ENCODE results near the gene SLC26A1.

Gene SLC26A1

GRCh38 chr4:1023895-1024740 is 30.9 kb upstream of the SLC26A1 start:
- Histone ChIP-seq H2BK12ac (ENCODE audit: low read length) (no peak overlapping the region), H2BK5ac (ENCODE audit: low read length) (no peak overlapping the region), H3K27me3 (ENCODE audit: control insufficient read depth in 3 of 3, insufficient read depth in 3 of 3, low read depth in 1 of 3, low read length in 3 of 3) (no peaks in the 10 kb centered on the region), H3K79me1 (ENCODE audit: low read depth, low read length) (peaks cover 19% of the 10 kb centered on the region), H3K9me3 (replicated peaks in 1 of 2; ENCODE audit: control insufficient read depth in 2 of 2, insufficient read depth in 1 of 2, low read depth in 1 of 2, low read length in 2 of 2) (peaks cover 0 to 11% of the 10 kb centered on the region in 2 donors), H3K4me2 (ENCODE audit: insufficient read depth, low read length, poor library complexity, severe bottlenecking) (no peak overlapping the region), H3K23ac (ENCODE audit: low read depth, low read length, poor library complexity) (peak overlapping the region; percentile 91), H3K36me3 (replicated peaks in 1 of 2; ENCODE audit: control insufficient read depth in 2 of 2, insufficient read depth in 2 of 2, low read length in 2 of 2) (peaks cover 23 to 33% of the 10 kb centered on the region in 2 donors), H3K18ac (ENCODE audit: low read length) (no peak overlapping the region), H3K14ac (ENCODE audit: low read length) (no peak overlapping the region), H4K91ac (ENCODE audit: low read depth, low read length, poor library complexity) (no peak overlapping the region), H2AFZ (ENCODE audit: low read length) (no peak overlapping the region), H4K8ac (ENCODE audit: low read depth, low read length) (no peak overlapping the region), H3K4me1 (ENCODE audit: control insufficient read depth in 2 of 2, insufficient read depth in 1 of 2, low read depth in 1 of 2, low read length in 2 of 2) (peaks cover 12 to 39% of the 10 kb centered on the region in 2 donors), H2BK120ac (ENCODE audit: low read depth, low read length) (no peak overlapping the region), H2AK5ac (ENCODE audit: low read depth, low read length) (no peak overlapping the region), H3K9ac (ENCODE audit: low read depth, low read length, poor library complexity) (no peak overlapping the region), H2BK15ac (ENCODE audit: low read length) (no peak overlapping the region), H3K4me3 (ENCODE audit: low read length in 2 of 2) (no peak overlapping the region), H3K4ac (ENCODE audit: low read length) (no peak overlapping the region), H3K27ac (replicated peaks; ENCODE audit: low read length) (no peak overlapping the region)
- WGBS, 2 donors (ENCODE audit: extremely low coverage in 2 of 2, insufficient read length in 2 of 2, insufficient replicate concordance in 1 of 2): no CpG with 5 or more reads among the region's 83 CpGs
- no peak for DNase-seq (ENCODE audit: low spot score)

- H3K4ac ChIP-seq (ENCODE audit: low read length): no peak overlapping the region
- no peak overlapping the region for H2AK5ac ChIP-seq (ENCODE audit: low read depth, low read length)
- H3K79me1 ChIP-seq (ENCODE audit: low read depth, low read length): peaks cover 27% of the 10 kb centered on the region
- no peak overlapping the region for H3K23ac ChIP-seq (ENCODE audit: low read depth, low read length, poor library complexity)
- H3K4me3 ChIP-seq (ENCODE audit: low read length in 2 of 2): no peak overlapping the region
- no peak overlapping the region for H3K9ac ChIP-seq (ENCODE audit: low read depth, low read length, poor library complexity)
- no peak overlapping the region for H4K8ac ChIP-seq (ENCODE audit: low read depth, low read length)
- H3K4me1 ChIP-seq (ENCODE audit: control insufficient read depth in 2 of 2, insufficient read depth in 1 of 2, low read depth in 1 of 2, low read length in 2 of 2): peaks cover 16 to 42% of the 10 kb centered on the region in 2 donors
- no peak overlapping the region for H2BK15ac ChIP-seq (ENCODE audit: low read length)
- H4K91ac ChIP-seq (ENCODE audit: low read depth, low read length, poor library complexity): no peak overlapping the region
- H3K27me3 ChIP-seq (ENCODE audit: control insufficient read depth in 3 of 3, insufficient read depth in 3 of 3, low read depth in 1 of 3, low read length in 3 of 3): no peaks in the 10 kb centered on the region
- H3K14ac ChIP-seq (ENCODE audit: low read length): no peak overlapping the region
- H2BK12ac ChIP-seq (ENCODE audit: low read length): no peak overlapping the region
- no peak for DNase-seq (ENCODE audit: low spot score)
- H3K27ac ChIP-seq (replicated peaks; ENCODE audit: low read length): no peak overlapping the region
- H2BK120ac ChIP-seq (ENCODE audit: low read depth, low read length): no peak overlapping the region
- H3K4me2 ChIP-seq (ENCODE audit: insufficient read depth, low read length, poor library complexity, severe bottlenecking): no peak overlapping the region
- peaks cover 23 to 33% of the 10 kb centered on the region in 2 donors for H3K36me3 ChIP-seq (replicated peaks in 1 of 2; ENCODE audit: control insufficient read depth in 2 of 2, insufficient read depth in 2 of 2, low read length in 2 of 2)
- no peak overlapping the region for H3K18ac ChIP-seq (ENCODE audit: low read length)
- no peak overlapping the region for H2AFZ ChIP-seq (ENCODE audit: low read length)
- WGBS, 2 donors (ENCODE audit: extremely low coverage in 2 of 2, insufficient read length in 2 of 2, insufficient replicate concordance in 1 of 2): no CpG with 5 or more reads among the region's 20 CpGs
- peaks cover 0 to 11% of the 10 kb centered on the region in 2 donors for H3K9me3 ChIP-seq (replicated peaks in 1 of 2; ENCODE audit: control insufficient read depth in 2 of 2, insufficient read depth in 1 of 2, low read depth in 1 of 2, low read length in 2 of 2)
- H2BK5ac ChIP-seq (ENCODE audit: low read length): no peak overlapping the region
Measured at GRCh38 chr4:1023075-1023640, 30.0 kb upstream of the SLC26A1 start.

GRCh38 chr4:1022739-1023066 is 29.5 kb upstream of the SLC26A1 start:
- no CpG with 5 or more reads among the region's 19 CpGs for WGBS, 2 donors (ENCODE audit: extremely low coverage in 2 of 2, insufficient read length in 2 of 2, insufficient replicate concordance in 1 of 2)
- H3K4ac ChIP-seq (ENCODE audit: low read length): no peak overlapping the region

GRCh38 chr4:1022051-1022738 is 29.0 kb upstream of the SLC26A1 start:
- peak overlapping the region; percentile 61 for H2AK5ac ChIP-seq (ENCODE audit: low read depth, low read length)
- H4K8ac ChIP-seq (ENCODE audit: low read depth, low read length): no peak overlapping the region
- H2BK120ac ChIP-seq (ENCODE audit: low read depth, low read length): no peak overlapping the region
- H3K18ac ChIP-seq (ENCODE audit: low read length): peak overlapping the region; percentile 38
- no peak overlapping the region for H3K4me2 ChIP-seq (ENCODE audit: insufficient read depth, low read length, poor library complexity, severe bottlenecking)
- H2BK5ac ChIP-seq (ENCODE audit: low read length): no peak overlapping the region
- peaks cover 26 to 42% of the 10 kb centered on the region in 2 donors for H3K4me1 ChIP-seq (ENCODE audit: control insufficient read depth in 2 of 2, insufficient read depth in 1 of 2, low read depth in 1 of 2, low read length in 2 of 2)
- H4K91ac ChIP-seq (ENCODE audit: low read depth, low read length, poor library complexity): no peak overlapping the region
- H3K4ac ChIP-seq (ENCODE audit: low read length): no peak overlapping the region
- H3K36me3 ChIP-seq (replicated peaks in 1 of 2; ENCODE audit: control insufficient read depth in 2 of 2, insufficient read depth in 2 of 2, low read length in 2 of 2): peaks cover 23 to 33% of the 10 kb centered on the region in 2 donors
- WGBS, 2 donors (ENCODE audit: extremely low coverage in 2 of 2, insufficient read length in 2 of 2, insufficient replicate concordance in 1 of 2): no CpG with 5 or more reads among the region's 46 CpGs
- H3K9ac ChIP-seq (ENCODE audit: low read depth, low read length, poor library complexity): no peak overlapping the region
- peak overlapping the region; percentile 41 for H2BK12ac ChIP-seq (ENCODE audit: low read length)
- H3K27ac ChIP-seq (replicated peaks; ENCODE audit: low read length): no peak overlapping the region
- H2BK15ac ChIP-seq (ENCODE audit: low read length): no peak overlapping the region
- H3K27me3 ChIP-seq (ENCODE audit: control insufficient read depth in 3 of 3, insufficient read depth in 3 of 3, low read depth in 1 of 3, low read length in 3 of 3): no peaks in the 10 kb centered on the region
- no peak overlapping the region for H2AFZ ChIP-seq (ENCODE audit: low read length)
- peaks cover 0 to 11% of the 10 kb centered on the region in 2 donors for H3K9me3 ChIP-seq (replicated peaks in 1 of 2; ENCODE audit: control insufficient read depth in 2 of 2, insufficient read depth in 1 of 2, low read depth in 1 of 2, low read length in 2 of 2)
- no peak for DNase-seq (ENCODE audit: low spot score)
- peaks cover 36% of the 10 kb centered on the region for H3K79me1 ChIP-seq (ENCODE audit: low read depth, low read length)
- H3K4me3 ChIP-seq (ENCODE audit: low read length in 2 of 2): no peak overlapping the region
- no peak overlapping the region for H3K23ac ChIP-seq (ENCODE audit: low read depth, low read length, poor library complexity)
- H3K14ac ChIP-seq (ENCODE audit: low read length): peak overlapping the region; percentile 56

More at GRCh38 chr4:1022739-1023066, 29.5 kb upstream of the SLC26A1 start:
- H3K79me1 ChIP-seq (ENCODE audit: low read depth, low read length): peaks cover 31% of the 10 kb centered on the region
- no peak overlapping the region for H4K8ac ChIP-seq (ENCODE audit: low read depth, low read length)
- no peak overlapping the region for H3K4me3 ChIP-seq (ENCODE audit: low read length in 2 of 2)
- H3K23ac ChIP-seq (ENCODE audit: low read depth, low read length, poor library complexity): no peak overlapping the region
- no peak overlapping the region for H2AFZ ChIP-seq (ENCODE audit: low read length)
- H3K18ac ChIP-seq (ENCODE audit: low read length): no peak overlapping the region
- H3K14ac ChIP-seq (ENCODE audit: low read length): no peak overlapping the region
- H4K91ac ChIP-seq (ENCODE audit: low read depth, low read length, poor library complexity): no peak overlapping the region
- DNase-seq (ENCODE audit: low spot score): no peak
- peaks cover 21 to 42% of the 10 kb centered on the region in 2 donors for H3K4me1 ChIP-seq (ENCODE audit: control insufficient read depth in 2 of 2, insufficient read depth in 1 of 2, low read depth in 1 of 2, low read length in 2 of 2)
- H2BK12ac ChIP-seq (ENCODE audit: low read length): no peak overlapping the region
- H3K9me3 ChIP-seq (replicated peaks in 1 of 2; ENCODE audit: control insufficient read depth in 2 of 2, insufficient read depth in 1 of 2, low read depth in 1 of 2, low read length in 2 of 2): peaks cover 0 to 11% of the 10 kb centered on the region in 2 donors
- H3K9ac ChIP-seq (ENCODE audit: low read depth, low read length, poor library complexity): no peak overlapping the region
- no peak overlapping the region for H3K4me2 ChIP-seq (ENCODE audit: insufficient read depth, low read length, poor library complexity, severe bottlenecking)
- no peak overlapping the region for H2BK120ac ChIP-seq (ENCODE audit: low read depth, low read length)
- no peaks in the 10 kb centered on the region for H3K27me3 ChIP-seq (ENCODE audit: control insufficient read depth in 3 of 3, insufficient read depth in 3 of 3, low read depth in 1 of 3, low read length in 3 of 3)
- H2BK5ac ChIP-seq (ENCODE audit: low read length): no peak overlapping the region
- no peak overlapping the region for H2BK15ac ChIP-seq (ENCODE audit: low read length)
- no peak overlapping the region for H3K27ac ChIP-seq (replicated peaks; ENCODE audit: low read length)
- no peak overlapping the region for H2AK5ac ChIP-seq (ENCODE audit: low read depth, low read length)
- H3K36me3 ChIP-seq (replicated peaks in 1 of 2; ENCODE audit: control insufficient read depth in 2 of 2, insufficient read depth in 2 of 2, low read length in 2 of 2): peaks cover 23 to 33% of the 10 kb centered on the region in 2 donors
